Left kidney (tissue), 2 donors: Measurements from ENCODE around the gene CMPK2. TPM values are rescaled to one million over a fixed set of nuclear protein-coding genes. Genes with fewer than 3 reads are reported as not detected.

ENCODE experiments used
- DNase-seq: peaks from one replicate; pipeline ENCODE4 v3.0.0-alpha.2; 2013
- polyA plus RNA-seq: library from polyadenylated mRNA; unstranded; fragments of 120-200 nt; gene quantifications from one replicate; pipeline ENCODE4 v1.2.1, GENCODE V29; 2013; ENCODE audit not compliant: insufficient read length

CMPK2 gene
- polyA plus RNA-seq, 1 donor, result 4.0 TPM

GRCh38 chr2:6812857-6813530 is 52.7 kb downstream of the CMPK2 start:
- no peak for DNase-seq

GRCh38 chr2:6810961-6811360 is 54.7 kb downstream of the CMPK2 start:
- DNase-seq, result no peak

GRCh38 chr2:6808426-6808825 is 57.3 kb downstream of the CMPK2 start:
- DNase-seq, result no peak

GRCh38 chr2:6806604-6807003 is 59.1 kb downstream of the CMPK2 start:
- no peak for DNase-seq

DNA sequence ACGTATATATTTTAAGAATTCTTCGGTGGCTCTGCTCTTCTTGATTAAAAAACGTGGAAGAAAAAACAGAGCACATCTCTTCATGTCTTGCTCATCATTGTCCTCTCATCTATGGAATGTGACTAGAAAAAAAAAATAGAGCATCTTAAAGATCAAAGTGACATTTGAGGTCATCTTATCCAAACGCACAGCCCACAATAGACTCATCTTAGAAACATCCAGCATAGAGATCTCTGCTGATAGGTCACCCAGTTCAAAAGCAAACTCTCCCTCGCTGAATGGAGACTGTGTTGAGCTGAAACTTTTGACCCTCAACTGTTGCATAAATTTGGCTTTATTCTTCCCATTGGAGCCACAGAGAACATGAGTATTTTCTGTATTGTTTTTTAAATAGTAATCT is 65.2 kb downstream of the CMPK2 start:
- no peak for DNase-seq

Other genes with a start within 250 kb of the CMPK2 start
- 5.3 TPM for gene RSAD2, start 11.9 kb upstream of the CMPK2 start, polyA plus RNA-seq
- 62.9 TPM for gene RNF144A, start 51.5 kb upstream of the CMPK2 start, polyA plus RNA-seq